ENCODE measurements around the gene DCUN1D5. TPM values are rescaled to one million over a fixed set of nuclear protein-coding genes. Genes with fewer than 3 reads are reported as not detected.
A peak's percentile ranks its signal among the peaks of the same experiment; 100 is the strongest.

DCUN1D5 gene
- total and polyA plus RNA-seq, 2 experiments from 2014 or later, result 136 to 189 TPM

- TF ChIP-seq NANOG (IDR thresholded peaks at IDR 0.05; ENCODE audit: borderline replicate concordance) (no peak), JUNB (IDR thresholded peaks at IDR 0.05; ENCODE audit: unreplicated experiment) (no peak), CTCF (conservative IDR thresholded peaks at IDR 0.05; ENCODE audit: low read depth in 2 of 2) (no peak), EZH2 (IDR thresholded peaks at IDR 0.05; ENCODE audit: low read depth, unreplicated experiment) (no peak), REST (IDR thresholded peaks at IDR 0.05; ENCODE audit: unreplicated experiment) (no peak), CREB1 (CRISPR knock-in tag; IDR thresholded peaks at IDR 0.05; ENCODE audit: low read depth) (no peak), POLR2AphosphoS5 (IDR thresholded peaks at IDR 0.05; ENCODE audit: low read depth) (no peak), ZNF114 (CRISPR knock-in tag; IDR thresholded peaks at IDR 0.05) (no peak), EZH2phosphoT487 (IDR thresholded peaks at IDR 0.05; ENCODE audit: unreplicated experiment) (no peak), ZNF462 (CRISPR knock-in tag; IDR thresholded peaks at IDR 0.05) (no peak), ETS1 (IDR thresholded peaks at IDR 0.05) (no peak), STAT1 (IDR thresholded peaks at IDR 0.05; ENCODE audit: unreplicated experiment) (no peak)
- peaks cover 99% of the 10 kb centered on the region for H3K79me2 ChIP-seq (replicated peaks; ENCODE audit: insufficient read depth)
- peaks cover 18% of the 10 kb centered on the region; the same call in 1 of the 2 replicates for H3K4me1 ChIP-seq (ENCODE audit: insufficient read depth)
- DNase-seq (ENCODE audit: low spot score), result no peak
- no peak overlapping the region for H3K4me3 ChIP-seq
- no peaks in the 10 kb centered on the region for H3K9me2 ChIP-seq (ENCODE audit: insufficient read depth)
- peaks cover 33% of the 10 kb centered on the region for H3K36me3 ChIP-seq (ENCODE audit: insufficient read depth)
- H3K4me3 Mint-ChIP-seq, result no peak overlapping the region
- peak overlapping the region; percentile 53; the same call in 1 of the 2 replicates for H3K27ac Mint-ChIP-seq
- peaks cover 40% of the 10 kb centered on the region for H4K20me1 ChIP-seq (replicated peaks; ENCODE audit: insufficient read depth)
- H3K27me3 ChIP-seq (ENCODE audit: insufficient read depth), result no peaks in the 10 kb centered on the region
- no peaks in the 10 kb centered on the region for H3K9me3 Mint-ChIP-seq
- no peaks in the 10 kb centered on the region for H3K27me3 Mint-ChIP-seq (ENCODE audit: insufficient read depth, low read depth, poor library complexity)
- H3K4me1 Mint-ChIP-seq, result peaks cover 12% of the 10 kb centered on the region; the same call in 2 of the 3 replicates
- ATAC-seq, result no peak
- no peak overlapping the region for H2AFZ ChIP-seq
- H3K4me2 ChIP-seq, result no peak overlapping the region
- no peak overlapping the region for H3K27ac ChIP-seq (ENCODE audit: low read depth)
- H3K36me3 Mint-ChIP-seq (ENCODE audit: low read depth), result peaks cover 62% of the 10 kb centered on the region; the same call in 2 of the 3 replicates
- no peaks in the 10 kb centered on the region for H3F3A ChIP-seq (replicated peaks; ENCODE audit: low read depth)
Observed at GRCh38 chr11:103086461-103086860, 5.5 kb downstream of the DCUN1D5 start.
